Stromal cell of bone marrow (primary cell): ENCODE data around the gene IL31RA.

Source experiments
- DNase-seq: peaks from one replicate; pipeline ENCODE4 v3.0.0-alpha.2; 2012; ENCODE audit warnings: low read depth

IL31RA gene

DNA sequence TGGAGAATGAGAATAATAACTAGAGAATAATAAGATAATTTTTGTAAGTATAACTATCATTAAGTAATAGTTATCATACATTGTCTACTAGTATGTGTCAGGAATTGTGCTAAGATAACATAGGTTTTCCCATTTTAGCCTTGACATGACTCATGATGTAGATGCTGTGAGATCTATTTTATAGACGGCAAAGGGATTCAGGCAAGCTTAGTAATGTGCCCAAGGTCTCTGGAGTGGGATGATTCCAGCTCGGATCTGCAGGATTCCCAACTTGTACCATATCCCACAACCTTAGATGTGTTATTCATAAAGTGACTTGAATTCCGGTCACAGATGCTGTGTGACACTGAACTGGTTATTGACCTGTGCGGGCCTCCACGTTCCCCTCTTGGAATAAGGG is 51.5 kb downstream of the IL31RA start:
- no peak for DNase-seq

DNA sequence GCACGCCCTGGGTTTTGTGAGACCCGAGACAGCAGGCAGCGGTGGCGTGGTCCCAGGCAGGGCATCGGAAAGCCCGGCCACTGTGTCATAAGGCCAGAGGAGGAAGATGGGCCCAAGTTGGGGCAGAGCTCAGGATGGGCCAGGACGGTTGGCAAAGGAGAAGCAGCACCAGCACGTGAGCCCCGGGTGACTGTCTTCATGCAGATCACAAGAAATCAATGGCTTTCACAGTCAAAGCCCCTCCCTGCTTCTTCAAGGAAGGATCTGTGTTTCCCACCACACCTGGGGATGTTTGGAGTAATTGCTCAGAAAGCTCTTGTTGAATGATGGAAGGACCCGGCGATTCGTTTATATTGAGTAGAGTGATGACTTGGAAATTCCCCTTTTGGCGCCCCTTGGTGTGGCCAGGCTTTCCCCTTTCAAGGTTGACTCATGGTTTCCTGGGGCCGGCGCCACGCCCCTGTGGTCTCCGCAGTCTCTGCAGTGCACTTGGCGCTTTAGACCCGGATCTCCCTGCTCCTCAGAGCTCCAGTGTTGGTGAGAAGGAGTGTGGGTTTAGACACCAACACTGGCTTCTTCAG is 52.1 kb downstream of the IL31RA start:
- DNase-seq: peak; percentile 19

DNA sequence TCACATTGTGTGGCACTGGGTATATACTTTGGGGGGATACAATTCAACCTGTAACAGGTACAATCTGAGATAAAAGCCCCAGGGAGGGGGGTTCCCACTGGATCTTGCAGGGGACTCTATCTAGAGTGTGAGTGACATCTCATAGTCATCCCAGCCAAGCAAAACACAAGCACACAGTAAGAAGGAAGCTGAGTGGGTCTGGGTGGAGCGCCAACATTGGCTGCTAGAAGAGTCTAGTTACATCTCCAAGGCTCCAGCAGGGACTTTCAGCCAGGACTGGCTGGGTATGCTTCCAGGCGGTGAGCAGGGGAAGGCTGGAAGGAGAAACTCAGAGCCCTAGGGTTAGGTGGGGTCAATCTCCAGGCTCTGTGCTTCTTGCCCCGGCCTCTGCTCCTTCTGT is 53.0 kb downstream of the IL31RA start:
- peak; percentile 75 for DNase-seq

DNA sequence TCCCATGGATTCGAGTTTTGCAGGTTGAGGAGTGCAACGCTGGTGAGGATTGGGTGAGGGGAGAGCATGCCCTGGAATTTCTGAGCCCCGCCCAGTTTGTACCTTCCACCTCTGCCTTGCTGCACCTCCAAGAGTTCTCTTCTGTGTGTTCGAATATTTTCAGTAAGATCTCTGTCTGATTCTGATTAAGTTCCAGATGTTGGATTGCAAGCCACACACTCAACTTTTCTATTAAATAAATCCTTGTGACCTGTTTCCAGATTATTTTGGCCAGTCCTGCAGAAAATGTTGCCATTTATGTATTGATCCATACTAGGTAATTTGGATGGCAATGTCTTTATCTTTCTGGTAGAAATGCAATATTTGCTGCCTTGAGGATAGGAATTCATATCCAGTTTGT is 54.1 kb downstream of the IL31RA start:
- no peak for DNase-seq

DNA sequence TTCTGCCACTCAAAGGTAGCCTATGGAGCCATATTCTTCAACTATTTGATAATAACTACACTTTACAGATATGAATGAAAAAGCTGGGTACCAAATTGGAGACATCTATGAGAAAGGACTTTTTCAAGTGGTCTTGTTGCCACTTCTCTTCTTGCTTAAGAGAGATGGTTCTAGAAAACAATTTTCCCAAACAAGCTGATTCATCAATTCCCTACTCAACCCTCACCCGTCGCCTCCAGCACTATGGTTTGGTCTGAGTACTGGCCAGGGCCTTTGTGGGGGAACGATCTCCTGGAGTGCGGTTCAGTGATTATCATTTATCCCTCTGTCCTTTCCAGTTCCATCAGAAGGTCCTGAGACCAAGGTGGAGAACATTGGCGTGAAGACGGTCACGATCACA is 56.8 kb downstream of the IL31RA start:
- DNase-seq: no peak

DNA sequence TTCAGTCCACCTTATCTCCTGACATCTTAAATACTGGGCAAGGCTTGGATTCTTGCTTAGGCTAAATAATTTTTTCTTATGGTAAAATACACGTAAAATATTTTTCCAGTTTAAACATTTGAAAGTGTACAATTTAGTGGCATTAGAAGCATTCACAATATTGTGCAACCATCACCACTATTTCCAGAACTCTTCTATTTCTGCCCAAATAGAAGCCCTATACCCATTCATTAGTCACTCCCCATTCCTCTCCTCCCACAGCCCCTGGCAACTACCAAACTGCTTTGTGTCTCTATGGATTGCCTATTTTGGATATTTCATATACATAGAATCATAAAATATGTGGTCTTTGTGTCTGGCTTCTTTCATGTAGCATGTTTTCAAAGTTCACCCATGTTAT is 57.6 kb downstream of the IL31RA start:
- DNase-seq: no peak

DNA sequence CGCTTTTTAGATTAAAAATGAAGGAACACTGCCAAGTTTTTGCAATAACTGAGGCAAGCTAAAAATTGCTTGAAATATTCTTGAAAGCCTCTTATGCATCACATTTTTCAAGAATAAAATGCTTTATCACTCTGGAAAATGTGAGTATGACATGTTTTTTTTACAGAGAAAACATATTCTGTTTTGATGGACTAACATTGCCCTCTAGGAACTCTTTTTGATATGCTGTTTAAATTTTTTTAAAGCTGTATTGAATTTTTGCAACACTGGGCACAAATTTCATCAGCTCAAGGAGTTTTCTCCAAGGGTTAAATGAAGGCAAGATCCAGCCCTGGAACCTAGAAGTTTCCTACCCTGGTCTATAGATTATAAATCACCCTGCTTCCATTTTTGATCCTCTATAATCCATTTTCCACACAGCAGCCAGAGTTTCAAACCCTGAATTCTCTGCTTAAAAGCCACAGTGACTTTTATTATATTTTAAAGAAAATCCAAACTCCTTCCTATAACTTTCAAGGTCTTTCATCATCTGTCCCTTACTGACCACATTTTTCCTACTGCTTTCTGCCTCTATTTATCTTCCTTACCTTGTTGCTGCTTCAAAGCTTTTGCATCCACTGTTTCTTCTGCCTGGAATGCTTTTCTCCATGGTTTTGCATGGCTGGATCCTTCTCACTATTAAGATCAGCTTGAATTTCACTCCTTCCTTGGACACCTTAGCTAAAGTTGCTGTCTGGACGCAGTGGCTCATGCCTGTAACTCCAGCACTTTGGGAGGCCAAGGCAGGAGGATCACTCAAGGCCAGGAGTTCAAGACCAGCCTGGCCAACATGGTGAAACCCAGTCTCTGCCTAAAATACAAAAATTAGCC is 60.9 kb downstream of the IL31RA start:
- peak; percentile 40 for DNase-seq

DNA sequence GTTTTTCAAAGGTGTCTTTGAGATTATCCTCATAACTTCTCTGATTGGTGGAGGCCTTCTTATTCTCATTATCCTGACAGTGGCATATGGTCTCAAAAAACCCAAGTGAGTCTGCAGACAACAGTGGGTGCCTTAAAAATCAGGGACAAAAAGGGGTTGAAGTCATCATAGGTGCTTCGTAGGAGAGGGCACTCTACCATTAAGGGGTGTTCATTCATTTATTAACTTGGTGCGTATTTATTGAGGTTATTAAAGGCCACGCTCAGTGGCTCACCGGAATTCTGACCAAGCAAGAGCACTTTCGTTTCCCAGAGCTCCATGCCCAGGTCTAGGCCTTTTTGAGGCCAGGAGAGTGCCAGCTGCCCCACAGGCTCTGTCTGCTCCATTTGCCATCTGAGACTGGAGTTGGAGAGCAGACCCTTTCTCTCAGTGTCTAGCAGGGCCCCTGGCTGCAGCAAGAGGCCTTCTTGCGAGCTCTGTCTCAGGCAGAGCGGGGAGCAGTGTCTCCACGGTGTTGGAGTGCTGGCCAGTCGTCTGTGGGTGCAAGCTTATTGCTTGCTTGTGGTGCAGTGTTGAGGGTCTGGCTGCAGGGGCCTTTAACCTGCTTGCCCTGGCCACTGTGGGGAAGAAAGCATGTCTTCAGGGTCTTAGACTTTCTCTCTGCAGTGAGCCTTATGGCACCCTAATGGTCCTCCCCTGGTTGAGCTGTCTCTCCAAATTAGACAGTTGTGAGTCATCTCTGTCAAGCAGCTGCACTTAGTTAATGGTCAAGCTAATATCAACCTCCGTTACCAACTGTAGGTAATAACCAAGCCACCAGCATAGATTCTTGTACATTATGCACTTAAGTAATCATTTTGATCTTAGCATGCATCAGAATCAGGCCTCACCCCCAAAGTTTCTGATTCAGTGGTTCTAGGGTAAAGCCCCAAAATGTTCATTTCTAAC is 62.6 kb downstream of the IL31RA start:
- DNase-seq: no peak

DNA sequence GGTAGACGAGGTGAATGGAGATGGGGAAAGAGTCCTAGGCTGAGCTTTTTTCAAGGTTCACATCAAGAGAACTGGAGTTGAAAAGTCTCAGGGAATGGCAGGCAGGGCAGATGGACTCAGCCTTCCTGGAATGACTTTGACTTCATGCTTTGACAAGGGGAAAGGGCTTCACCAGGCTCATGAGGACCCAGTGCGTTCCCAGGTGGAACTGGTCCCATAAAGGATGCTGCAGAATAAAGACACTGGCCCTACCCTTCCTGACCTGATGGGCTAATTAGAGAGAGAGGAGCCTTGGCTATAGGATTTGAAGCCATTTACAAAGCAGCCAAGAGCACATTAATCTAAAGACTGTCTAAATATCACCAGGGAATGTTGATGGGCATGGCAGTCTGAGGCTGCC is 63.8 kb downstream of the IL31RA start:
- DNase-seq: no peak

DNA sequence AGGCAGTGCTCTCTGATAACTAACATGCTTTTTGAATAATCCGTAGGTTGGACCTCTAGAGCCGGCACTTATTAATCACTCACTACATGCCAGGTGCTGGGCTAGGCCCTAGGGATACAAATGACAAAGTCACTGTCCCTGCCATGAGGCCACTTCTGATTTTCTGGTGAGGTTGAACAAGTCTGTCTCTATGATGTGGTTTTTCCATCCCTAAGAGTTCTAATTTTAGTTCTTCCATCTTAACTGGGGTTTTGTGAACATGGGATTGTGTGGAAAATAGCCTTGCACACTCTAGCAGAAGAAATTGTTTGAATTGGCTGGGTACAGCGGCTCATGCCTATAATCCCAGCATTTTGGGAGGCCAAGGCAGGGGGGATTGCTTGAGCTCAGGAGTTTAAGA is 64.6 kb downstream of the IL31RA start:
- DNase-seq: no peak

DNA sequence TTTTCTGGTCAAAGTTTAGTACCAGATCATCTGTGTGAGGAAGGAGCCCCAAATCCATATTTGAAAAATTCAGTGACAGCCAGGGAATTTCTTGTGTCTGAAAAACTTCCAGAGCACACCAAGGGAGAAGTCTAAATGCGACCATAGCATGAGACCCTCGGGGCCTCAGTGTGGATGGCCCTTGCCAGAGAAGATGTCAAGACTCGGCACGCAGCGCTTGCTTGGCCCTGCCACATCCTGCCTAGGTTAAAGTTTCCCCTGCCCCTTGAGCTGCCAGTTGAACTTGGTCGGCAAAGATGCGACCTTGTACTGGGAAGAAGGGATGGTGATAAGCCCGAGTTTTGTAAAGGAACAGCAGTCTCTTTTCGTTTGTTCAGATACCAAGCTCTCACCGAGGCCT is 65.8 kb downstream of the IL31RA start:
- no peak for DNase-seq

DNA sequence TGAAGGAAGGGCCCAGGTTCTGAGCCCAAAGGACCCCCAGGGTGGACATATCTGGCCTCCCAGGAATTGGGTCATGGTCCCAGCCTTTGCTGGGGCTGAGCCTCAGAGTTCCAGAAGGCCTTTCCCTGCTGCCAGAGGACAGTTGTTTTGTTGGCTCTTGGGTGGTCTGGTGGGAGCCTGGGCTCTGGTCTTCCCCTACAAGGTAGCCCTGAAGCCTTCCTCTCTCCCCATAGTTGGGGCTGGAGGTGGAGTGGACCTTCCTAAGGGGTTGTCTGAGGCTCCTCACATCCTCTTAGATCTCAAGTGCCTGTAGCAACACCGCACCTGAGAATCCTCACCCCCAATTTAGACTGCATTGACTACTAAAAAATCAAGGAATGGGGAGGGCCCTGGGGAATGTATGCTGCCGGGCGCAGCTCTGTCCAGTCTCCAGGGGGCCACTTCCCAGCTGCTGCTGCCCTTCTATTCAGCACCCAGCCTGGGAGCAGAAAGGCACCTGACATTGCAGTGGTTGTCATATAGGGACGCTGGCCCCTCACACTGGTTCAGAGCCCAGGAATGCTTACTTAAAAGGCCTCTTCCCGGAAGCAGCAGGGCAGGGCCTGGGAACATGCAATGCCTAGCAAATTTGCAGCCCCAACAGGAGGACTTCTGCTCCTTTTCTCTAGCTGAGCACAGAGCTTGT is 66.4 kb downstream of the IL31RA start:
- DNase-seq: no peak

DNA sequence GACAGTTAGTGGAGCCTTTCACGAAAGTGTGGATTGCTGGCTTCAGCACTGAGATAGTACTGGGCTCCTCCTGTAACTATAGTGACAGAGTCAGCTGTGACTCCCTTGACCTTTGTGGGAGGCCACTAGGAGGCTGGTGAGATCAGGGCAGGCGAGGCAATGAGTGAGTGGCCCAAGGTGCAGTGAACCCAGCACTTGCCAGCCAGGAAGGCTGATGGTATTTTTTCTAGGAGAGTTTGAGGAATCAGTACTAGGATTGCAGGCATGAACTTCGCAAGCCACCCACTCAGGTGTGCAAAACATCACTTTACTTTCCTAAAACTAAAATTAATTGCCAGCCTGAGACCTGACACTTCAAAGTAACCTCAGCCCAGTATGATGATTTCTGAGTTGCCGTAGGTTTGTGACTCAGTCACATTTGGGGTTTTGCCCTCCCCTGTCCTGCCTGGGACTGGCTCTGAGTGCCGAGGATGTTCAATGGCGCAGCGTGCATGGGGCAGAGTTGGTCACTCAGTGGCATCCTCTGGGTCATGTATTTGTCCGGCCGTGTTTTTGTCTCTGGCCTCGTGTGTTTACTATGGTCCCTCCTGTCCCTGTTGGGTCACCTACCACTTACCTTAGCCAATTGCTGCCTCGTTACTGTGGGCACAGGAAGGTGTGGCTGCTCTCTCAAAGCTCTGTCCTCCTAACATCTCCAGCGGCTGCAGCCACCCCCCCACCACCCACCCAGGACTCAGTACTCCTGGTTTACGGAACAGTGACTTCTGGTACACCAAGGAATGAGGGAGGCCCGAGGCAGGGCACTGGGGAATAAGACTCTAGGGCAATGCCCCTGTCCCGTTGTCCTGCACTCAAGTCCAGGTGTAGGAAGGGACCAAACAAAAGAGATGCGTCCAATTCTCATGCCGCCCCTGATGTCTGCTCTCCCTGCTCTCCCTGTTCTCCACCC is 67.2 kb downstream of the IL31RA start:
- DNase-seq: no peak

DNA sequence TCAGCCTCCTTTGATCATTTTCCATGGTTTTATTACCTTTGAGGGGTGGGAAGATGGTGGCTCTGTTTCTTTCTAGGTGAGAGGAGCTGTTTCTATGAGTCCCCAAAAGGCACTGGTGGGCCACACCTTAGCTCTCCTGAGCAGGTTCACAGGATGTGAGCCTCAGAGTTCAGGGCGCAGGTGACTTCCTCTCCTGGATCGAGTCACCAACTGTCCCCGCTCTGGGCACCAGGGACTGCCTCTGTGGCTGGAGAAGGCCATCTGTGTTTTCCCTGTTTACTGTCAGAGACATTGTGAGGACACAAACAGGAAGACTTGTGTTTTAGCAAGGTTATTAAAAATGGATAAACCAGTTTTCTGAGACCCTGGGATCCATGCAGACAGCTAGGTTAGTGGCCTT is 68.5 kb downstream of the IL31RA start:
- no peak for DNase-seq

DNA sequence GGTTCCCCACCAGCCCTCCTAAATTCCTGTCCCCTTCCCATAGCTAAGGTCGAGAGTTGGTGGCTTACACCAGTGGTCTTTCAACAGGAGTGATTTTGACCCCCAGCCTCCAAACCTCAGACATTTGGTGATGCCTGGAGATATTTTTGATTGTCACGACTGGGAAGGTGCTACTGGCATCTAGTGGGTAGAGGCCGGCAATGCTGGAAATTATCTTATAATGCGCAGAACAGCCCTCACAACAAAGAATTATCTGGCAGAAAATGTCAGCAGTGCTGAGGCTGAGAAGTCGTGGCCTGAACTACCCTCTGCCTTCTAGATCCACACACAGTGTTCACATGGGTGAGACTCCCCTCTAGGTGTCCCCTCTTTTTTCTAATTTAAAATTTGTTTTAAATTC is 69.6 kb downstream of the IL31RA start:
- no peak for DNase-seq

DNA sequence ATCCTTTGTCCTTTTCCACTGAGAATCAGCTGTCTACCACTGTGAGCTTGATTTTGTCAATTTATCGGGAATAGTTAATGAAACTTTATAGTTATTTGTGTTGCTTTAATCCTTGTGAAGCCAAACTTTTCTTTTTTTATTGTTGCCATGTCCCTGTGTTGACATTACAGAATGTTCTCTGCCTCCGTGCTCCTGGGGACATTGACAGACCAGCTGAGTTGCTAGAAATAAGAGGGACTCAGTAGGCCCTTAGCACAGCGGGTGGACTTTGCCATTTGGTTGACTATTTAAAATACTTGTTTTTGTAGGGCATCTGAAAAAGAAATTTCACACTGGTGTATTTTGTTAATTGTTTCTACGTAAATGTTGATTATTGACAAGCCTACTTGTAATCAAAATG is 70.5 kb downstream of the IL31RA start:
- no peak for DNase-seq

DNA sequence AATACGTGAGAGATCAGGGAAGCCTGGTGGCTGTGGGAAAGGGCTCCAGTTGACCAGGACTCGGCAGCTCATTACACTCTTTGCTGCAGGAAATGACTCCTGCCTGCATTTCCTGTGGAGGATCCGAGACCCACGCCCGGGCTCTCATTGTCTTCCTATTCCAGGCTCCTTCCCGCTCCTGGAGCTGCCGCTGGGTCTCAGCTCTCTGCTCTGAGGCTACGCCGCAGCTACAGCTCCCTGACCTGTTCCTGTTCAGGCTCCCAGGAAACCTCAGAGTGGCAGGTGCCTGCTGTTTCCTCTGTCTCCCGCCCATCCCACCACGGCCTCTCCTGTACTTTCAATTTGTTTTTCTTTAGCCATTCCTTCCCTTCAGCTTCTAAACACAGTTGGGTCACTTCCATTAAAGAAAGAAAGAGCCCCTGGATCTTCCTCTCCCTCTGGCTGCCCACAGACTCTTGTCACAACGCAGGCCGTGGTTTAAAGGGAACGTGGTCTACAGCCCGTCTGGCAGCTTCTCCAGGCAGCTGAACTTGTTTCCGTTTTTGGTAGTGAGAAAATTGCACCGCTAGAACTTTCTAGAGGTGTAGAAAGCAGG is 72.1 kb downstream of the IL31RA start:
- no peak for DNase-seq

DNA sequence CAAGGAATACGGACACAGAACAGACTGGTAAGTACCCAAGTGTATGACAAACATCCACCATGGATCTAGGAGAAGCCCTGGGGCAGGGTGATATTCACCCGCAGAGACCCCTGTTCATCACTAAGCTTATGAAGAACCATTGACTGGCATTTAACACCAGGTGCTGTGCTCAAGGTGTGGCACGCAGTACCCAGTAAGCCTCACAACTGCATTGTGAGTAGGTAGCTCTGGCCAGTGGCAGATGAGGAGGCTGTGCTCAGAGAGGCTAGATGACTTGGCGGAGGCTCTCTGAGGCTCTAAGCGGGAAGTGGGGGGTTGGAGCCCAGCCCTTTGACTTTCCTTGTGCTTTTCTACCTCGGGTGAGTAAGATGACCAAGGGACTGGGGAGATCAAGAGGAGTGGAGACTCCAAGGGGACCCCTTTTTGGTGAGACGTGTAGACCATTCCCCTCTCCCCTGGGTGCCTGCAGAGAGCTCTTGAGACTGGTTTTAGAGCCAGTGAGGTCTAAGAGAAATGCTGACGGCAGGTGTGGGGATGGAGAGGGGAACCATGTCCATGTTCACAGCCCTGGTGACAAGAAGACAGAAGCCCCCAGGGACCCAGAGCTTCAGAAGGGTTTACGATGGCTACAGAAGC is 72.8 kb downstream of the IL31RA start:
- no peak for DNase-seq

DNA sequence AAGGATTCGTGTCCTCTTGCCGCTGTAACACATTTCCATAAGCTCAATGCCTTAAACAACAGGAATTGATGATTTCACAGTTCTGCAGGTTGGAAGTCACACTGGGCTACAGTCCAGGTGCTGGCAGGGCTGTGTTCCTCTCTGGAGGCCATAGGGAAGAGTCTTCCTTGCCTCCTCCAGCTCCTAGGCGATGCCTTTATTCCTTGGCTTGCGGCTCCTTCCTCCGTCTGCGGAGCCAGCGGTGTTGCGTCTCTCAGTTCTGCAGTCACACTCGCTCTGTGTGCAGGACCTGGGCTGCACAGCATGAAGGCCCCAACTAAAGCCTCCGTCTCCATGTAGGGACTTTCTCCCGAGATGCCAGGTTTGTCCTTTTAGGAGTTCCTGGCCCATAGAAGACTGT is 73.6 kb downstream of the IL31RA start:
- no peak for DNase-seq

DNA sequence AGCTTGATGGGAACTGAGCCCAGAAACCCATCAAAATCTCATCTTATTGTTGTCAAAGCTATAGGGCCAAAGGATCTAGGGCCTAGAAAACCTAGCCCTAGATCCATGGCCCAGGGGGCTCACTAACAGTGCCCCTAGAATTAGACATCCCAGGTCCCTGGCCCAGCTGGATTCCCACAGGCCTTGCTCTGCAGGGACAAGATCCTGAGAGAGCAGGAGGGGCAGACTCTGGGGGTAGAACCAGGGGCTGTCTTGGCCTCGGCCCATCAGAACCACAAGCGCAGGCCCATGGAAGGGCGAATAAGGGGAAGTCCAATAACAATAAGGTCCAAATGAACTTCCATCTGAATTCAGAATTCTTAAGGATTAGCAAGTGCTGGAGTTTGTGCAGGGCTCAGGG is 74.0 kb downstream of the IL31RA start:
- no peak for DNase-seq
